ENCODE data around the gene ZNF77. TPM values are rescaled to one million over a fixed set of nuclear protein-coding genes. Genes with fewer than 3 reads are reported as not detected.
"Not testable (repeated sequence)": the region's sequence is repeated elsewhere in the genome, so short reads cannot be mapped to it uniquely, and the experiment has no call there.

ZNF77 gene
- total RNA-seq, 2 donors from 2014 or later: 3.1 to 3.3 TPM

DNA sequence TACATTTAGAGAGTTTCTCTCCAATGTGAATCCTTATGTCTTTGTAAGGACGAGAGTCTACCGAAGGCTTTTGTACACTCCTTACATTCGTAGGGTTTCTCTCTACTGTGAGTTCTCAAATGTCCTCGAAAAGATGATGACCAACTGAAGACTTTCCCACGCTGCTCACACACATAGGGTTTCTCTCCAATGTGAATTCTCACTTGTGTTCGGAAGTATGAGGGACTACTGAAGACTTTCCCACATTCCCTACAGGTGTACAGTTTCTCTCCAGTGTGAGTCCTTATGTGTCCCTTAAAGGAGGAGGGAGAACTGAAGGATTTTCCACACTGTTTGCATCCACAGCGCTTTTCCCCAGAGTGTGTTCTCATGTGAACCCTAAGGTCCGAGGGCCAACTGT is 48.1 kb downstream of the ZNF77 start:
- Histone ChIP-seq H3K4me3 (no peak overlapping the region), H3K9ac (ENCODE audit: low read depth in 2 of 2, low read length in 2 of 2) (no peak overlapping the region), H3K27me3 (no peaks in the 10 kb centered on the region), H3K4me1 (no peaks in the 10 kb centered on the region), H3K9me3 (no peaks in the 10 kb centered on the region), H3K36me3 (no peaks in the 10 kb centered on the region), H3K27ac (no peak overlapping the region)
- TF ChIP-seq, protein P1, sequence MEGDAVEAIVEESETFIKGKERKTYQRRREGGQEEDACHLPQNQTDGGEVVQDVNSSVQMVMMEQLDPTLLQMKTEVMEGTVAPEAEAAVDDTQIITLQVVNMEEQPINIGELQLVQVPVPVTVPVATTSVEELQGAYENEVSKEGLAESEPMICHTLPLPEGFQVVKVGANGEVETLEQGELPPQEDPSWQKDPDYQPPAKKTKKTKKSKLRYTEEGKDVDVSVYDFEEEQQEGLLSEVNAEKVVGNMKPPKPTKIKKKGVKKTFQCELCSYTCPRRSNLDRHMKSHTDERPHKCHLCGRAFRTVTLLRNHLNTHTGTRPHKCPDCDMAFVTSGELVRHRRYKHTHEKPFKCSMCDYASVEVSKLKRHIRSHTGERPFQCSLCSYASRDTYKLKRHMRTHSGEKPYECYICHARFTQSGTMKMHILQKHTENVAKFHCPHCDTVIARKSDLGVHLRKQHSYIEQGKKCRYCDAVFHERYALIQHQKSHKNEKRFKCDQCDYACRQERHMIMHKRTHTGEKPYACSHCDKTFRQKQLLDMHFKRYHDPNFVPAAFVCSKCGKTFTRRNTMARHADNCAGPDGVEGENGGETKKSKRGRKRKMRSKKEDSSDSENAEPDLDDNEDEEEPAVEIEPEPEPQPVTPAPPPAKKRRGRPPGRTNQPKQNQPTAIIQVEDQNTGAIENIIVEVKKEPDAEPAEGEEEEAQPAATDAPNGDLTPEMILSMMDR (IDR thresholded peaks at IDR 0.05): no peak
- intact Hi-C loops (cut with DNase I): no loop called here
- no peak for DNase-seq

DNA sequence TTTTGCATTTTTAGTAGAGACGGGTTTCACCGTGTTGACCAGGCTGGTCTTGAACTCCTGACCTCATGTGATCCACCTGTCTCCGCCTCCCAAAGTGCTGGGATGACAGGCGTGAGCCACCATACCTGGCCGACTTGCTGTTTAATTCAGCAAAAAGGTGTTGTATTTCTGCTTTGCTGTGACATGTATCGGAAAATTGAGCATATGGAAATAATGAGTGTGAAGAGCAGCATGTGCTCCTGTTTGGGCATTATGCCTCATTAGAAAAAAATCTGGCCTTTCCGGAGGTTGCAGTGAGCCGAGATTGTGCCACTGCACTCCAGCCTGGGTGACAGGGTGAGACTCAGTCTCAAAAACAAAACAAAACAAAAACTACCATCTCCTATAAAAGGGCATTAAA is 54.2 kb downstream of the ZNF77 start:
- H3K9me3 ChIP-seq; intact Hi-C loops (cut with DNase I); H3K4me1 ChIP-seq; H3K27me3 ChIP-seq; H3K27ac ChIP-seq; H3K4me3 ChIP-seq; DNase-seq; H3K9ac ChIP-seq (ENCODE audit: low read depth in 2 of 2, low read length in 2 of 2); H3K36me3 ChIP-seq: not testable (repeated sequence)

DNA sequence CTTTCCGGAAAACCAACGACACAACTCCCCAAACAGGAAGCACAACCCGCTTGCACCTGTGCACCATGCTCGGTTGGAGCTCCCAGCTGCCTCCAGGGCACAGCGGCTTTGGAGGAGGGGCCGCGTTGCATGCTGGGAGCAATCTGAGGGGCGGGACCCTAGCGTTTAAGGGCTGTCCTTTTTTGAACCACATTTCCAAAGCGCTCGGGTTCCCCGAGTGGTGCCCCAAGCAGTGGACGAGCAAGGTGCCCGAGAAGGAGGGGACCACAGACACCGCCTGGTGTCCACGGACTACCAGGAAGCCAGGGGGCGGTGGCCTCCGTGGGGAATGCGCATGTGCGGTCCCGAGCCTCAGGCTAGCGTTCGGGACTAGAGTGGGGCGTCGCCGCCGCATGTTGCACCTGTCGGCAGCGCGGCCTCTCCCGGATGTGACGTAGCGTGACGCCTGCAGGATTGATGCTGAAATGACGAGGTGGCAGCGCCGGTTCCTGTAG is 56.0 kb downstream of the ZNF77 start:
- no peaks in the 10 kb centered on the region for H3K27me3 ChIP-seq
- H3K4me3 ChIP-seq: no peak overlapping the region
- no peak for DNase-seq
- no peaks in the 10 kb centered on the region for H3K4me1 ChIP-seq
- TF ChIP-seq, protein P1 (IDR thresholded peaks at IDR 0.05): no peak
- intact Hi-C loops (cut with DNase I): loop anchor here (5.0 kb wide), 1 partner anchor 54 kb away; the partner anchor contains the start of gene ZNF77
- no peaks in the 10 kb centered on the region for H3K36me3 ChIP-seq
- H3K9me3 ChIP-seq: no peaks in the 10 kb centered on the region
- no peak overlapping the region for H3K9ac ChIP-seq (ENCODE audit: low read depth in 2 of 2, low read length in 2 of 2)
- H3K27ac ChIP-seq: no peak overlapping the region

DNA sequence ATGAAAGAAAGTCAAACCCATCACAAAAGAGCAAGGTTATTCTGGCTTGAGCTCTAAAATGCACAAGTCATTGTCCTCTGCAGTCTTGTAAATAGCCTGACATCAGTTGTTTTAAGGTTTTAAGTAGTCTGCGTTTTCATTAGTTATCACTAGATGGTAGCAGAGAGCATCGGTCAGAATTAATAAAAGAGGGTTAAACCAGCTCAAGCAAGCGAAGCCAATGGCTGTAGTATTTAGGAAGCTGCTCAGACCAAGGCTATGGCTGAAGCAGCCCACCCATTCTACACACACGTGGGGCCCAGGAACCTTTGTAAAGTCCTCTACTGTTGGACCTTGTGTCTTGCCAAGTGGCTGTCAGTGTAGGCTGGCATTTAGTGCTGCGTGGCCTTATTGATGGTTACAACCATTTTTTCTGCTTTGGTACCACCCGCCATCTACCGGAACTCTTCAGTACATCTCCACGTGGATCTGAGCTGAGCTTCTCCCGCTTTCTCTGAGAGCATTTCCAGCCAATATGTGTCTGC is 57.3 kb downstream of the ZNF77 start:
- Histone ChIP-seq H3K27ac (no peak overlapping the region), H3K9ac (ENCODE audit: low read depth in 2 of 2, low read length in 2 of 2) (no peak overlapping the region), H3K27me3 (no peaks in the 10 kb centered on the region), H3K4me1 (no peaks in the 10 kb centered on the region), H3K36me3 (no peaks in the 10 kb centered on the region), H3K4me3 (no peak overlapping the region), H3K9me3 (no peaks in the 10 kb centered on the region)
- DNase-seq: no peak
- TF ChIP-seq, protein P1 (IDR thresholded peaks at IDR 0.05): peak; percentile 62
- intact Hi-C loops (cut with DNase I): loop anchor here (5.0 kb wide), 1 partner anchor 55 kb away; the partner anchor contains the start of gene ZNF77

DNA sequence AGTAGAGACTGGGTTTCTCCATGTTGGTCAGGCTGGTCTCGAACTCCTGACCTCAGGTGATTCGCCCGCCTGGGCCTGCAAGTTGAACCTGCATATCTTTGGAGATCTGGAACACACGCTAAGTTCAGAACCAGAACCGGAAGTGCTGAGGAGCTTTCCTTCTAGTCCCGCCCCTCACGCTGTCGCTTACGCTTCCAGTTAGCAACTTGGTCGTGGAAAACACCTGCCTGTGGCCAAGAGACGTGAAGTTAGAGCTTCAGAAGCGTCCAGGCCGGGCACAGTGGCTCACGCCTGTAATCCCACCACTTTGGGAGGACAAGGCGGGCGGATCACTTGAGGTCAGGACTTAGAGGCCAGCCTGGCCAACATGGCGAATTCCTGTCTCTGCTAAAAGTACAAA is 59.0 kb downstream of the ZNF77 start:
- intact Hi-C loops (cut with DNase I): loop anchor here (5.0 kb wide), 1 partner anchor 57 kb away; the partner anchor contains the start of gene ZNF77
- no peak for DNase-seq
- no peak overlapping the region for H3K27ac ChIP-seq

More for the DNA sequence above, 59.0 kb downstream of the ZNF77 start:
- no peaks in the 10 kb centered on the region for H3K9me3 ChIP-seq
- H3K27me3 ChIP-seq: no peaks in the 10 kb centered on the region
- no peak overlapping the region for H3K9ac ChIP-seq (ENCODE audit: low read depth in 2 of 2, low read length in 2 of 2)
- H3K36me3 ChIP-seq: no peaks in the 10 kb centered on the region
- no peaks in the 10 kb centered on the region for H3K4me1 ChIP-seq
- no peak overlapping the region for H3K4me3 ChIP-seq
- TF ChIP-seq, protein P1 (IDR thresholded peaks at IDR 0.05): no peak

Data from colonic mucosa (tissue), 4 donors.